CD4-positive, CD25-positive, alpha-beta regulatory T cell (primary cell): Measurements from ENCODE around the gene HLTF. TPM values are rescaled to one million over a fixed set of nuclear protein-coding genes. Genes with fewer than 3 reads are reported as not detected.
A peak's percentile ranks its signal among the peaks of the same experiment; 100 is the strongest.

Experiments
- ATAC-seq, 2 donors: fragments of 150-1000 bp; cut with Tn5 transposase; one replicate each; pipeline ENCODE4 v1.10.0; 2021; ENCODE audit warnings: low read depth in 2 of 2, moderate number of reproducible peaks in 2 of 2, moderate library complexity in 1 of 2
- DNase-seq, 3 donors: peaks; one replicate each; pipeline versions ENCODE4 v3.0.0 to v3.0.0-alpha.2; 2012 to 2022; ENCODE audit warnings: mixed read lengths in 1 of 3
- H3K27ac ChIP-seq: one replicate; pipeline ENCODE4 v1.7.0; 2013; ENCODE audit warnings: mild to moderate bottlenecking, low read length; ENCODE audit not compliant: insufficient read depth, poor library complexity, severe bottlenecking
- H3K27me3 ChIP-seq: one replicate; pipeline ENCODE4 v1.7.0; 2013; ENCODE audit warnings: low read length; ENCODE audit not compliant: control insufficient read depth, insufficient read depth
- H3K36me3 ChIP-seq: one replicate; pipeline ENCODE4 v1.7.0; 2013; ENCODE audit warnings: mild to moderate bottlenecking, low read length, moderate library complexity; ENCODE audit not compliant: control insufficient read depth, insufficient read depth
- H3K4me1 ChIP-seq: 2 replicates; pipeline ENCODE4 v1.7.0; 2013; ENCODE audit warnings: mild to moderate bottlenecking, low read length; ENCODE audit not compliant: insufficient read depth, control insufficient read depth, poor library complexity, severe bottlenecking
- H3K4me3 ChIP-seq: one replicate; pipeline ENCODE4 v1.7.0; 2013; ENCODE audit warnings: low read depth, mild to moderate bottlenecking, low read length, moderate library complexity
- H3K9me3 ChIP-seq, 2 experiments: 1 replicate in 1 of 2; 2 replicates in 1 of 2; pipeline ENCODE4 v1.7.0; 2013; ENCODE audit warnings: low read length in 2 of 2, mild to moderate bottlenecking in 1 of 2, moderate library complexity in 1 of 2; ENCODE audit not compliant: control insufficient read depth in 2 of 2
- H3K27ac Mint-ChIP-seq, 3 donors: one replicate each; pipeline ENCODE4 v1.8.0; 2020 to 2022; ENCODE audit warnings: mild to moderate bottlenecking in 3 of 3, mixed read lengths in 3 of 3, moderate library complexity in 2 of 3
- H3K27me3 Mint-ChIP-seq: one replicate; pipeline ENCODE4 v1.8.0; 2022; ENCODE audit warnings: mild to moderate bottlenecking, mixed read lengths
- H3K36me3 Mint-ChIP-seq: one replicate; pipeline ENCODE4 v1.8.0; 2020; ENCODE audit warnings: mixed read lengths
- H3K4me1 Mint-ChIP-seq, 4 donors: one replicate each; pipeline ENCODE4 v1.8.0; 2020 to 2022; ENCODE audit warnings: mixed read lengths in 4 of 4, mild to moderate bottlenecking in 1 of 4
- H3K4me3 Mint-ChIP-seq, 4 donors: one replicate each; pipeline ENCODE4 v1.8.0; 2020 to 2022; ENCODE audit warnings: mild to moderate bottlenecking in 4 of 4, mixed read lengths in 4 of 4, moderate library complexity in 3 of 4
- H3K9me3 Mint-ChIP-seq, 7 donors: one replicate each; pipeline ENCODE4 v1.8.0; 2020 to 2022; ENCODE audit warnings: mixed read lengths in 7 of 7, mild to moderate bottlenecking in 3 of 7, moderate library complexity in 2 of 7
- polyA plus RNA-seq, 4 donors: library from polyadenylated mRNA; unstranded; fragments of 300-500 nt; fragmentation: Illumina TruSeq; gene quantifications; one replicate each; pipeline ENCODE4 v1.2.3, GENCODE V29; 2021
- total RNA-seq: library from RNA; stranded (reverse); gene quantifications from one replicate; pipeline ENCODE4 v1.2.3, GENCODE V29; 2022

Gene HLTF
- total and polyA plus RNA-seq, 5 donors from 2014 or later, result 9.8 to 18.9 (median 17.2) TPM

DNA sequence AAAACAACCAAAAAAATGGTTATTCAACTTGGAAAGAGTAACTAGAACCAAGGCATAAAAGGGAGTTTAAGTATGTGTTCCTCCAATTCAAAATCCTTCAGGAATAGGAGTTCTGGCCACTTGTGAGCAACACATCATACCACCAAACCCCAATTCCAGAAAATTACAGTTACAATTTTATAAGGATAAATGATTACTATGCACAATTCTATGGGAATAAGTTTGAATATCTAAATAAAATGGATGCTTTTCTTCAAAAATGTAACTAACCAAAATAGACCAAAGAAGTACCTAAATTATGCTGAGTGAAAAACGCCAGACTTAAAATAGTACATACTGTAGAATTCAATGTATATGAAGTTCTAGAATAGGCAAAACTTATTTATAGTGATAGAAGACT, 4.6 kb downstream of the HLTF start:
- Mint-ChIP-seq H3K4me3 (no peak overlapping the region), H3K4me1 (peaks cover 6 to 38% (median 29%) of the 10 kb centered on the region in 4 donors), H3K9me3 (no peaks in the 10 kb centered on the region), H3K36me3 (peaks cover 10% of the 10 kb centered on the region), H3K27ac (no peak overlapping the region), H3K27me3 (no peaks in the 10 kb centered on the region)
- Histone ChIP-seq H3K27me3 (no peaks in the 10 kb centered on the region), H3K27ac (no peak overlapping the region), H3K36me3 (no peaks in the 10 kb centered on the region), H3K4me1 (peaks cover 5% of the 10 kb centered on the region), H3K4me3 (no peak overlapping the region), H3K9me3 (no peaks in the 10 kb centered on the region)
- DNase-seq, result no peak
- ATAC-seq, result no peak

DNA sequence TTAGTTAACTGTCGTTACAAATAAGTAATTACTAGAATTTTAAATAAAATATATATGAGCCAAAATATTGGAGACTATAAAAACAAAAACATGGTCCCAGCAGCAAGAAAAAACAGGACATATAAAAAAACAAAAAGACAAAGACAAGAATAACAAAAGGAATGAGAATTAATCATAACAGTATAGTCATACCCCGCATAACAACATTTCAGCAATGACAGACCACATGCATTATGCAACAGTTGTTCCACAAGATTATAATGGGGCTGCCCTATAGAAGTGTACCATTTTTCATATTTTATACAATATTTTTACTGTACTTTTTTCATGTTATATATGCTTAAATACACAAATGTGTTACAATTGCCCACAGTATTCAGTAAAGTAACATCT, 5.6 kb downstream of the HLTF start:
- no peak for ATAC-seq
- Histone ChIP-seq H3K4me1 (no peaks in the 10 kb centered on the region), H3K27me3 (no peaks in the 10 kb centered on the region), H3K36me3 (peaks cover 1% of the 10 kb centered on the region), H3K9me3 (no peaks in the 10 kb centered on the region), H3K4me3 (no peak overlapping the region), H3K27ac (no peak overlapping the region)
- Mint-ChIP-seq H3K36me3 (peaks cover 10% of the 10 kb centered on the region), H3K4me3 (no peak overlapping the region), H3K27ac (no peak overlapping the region), H3K9me3 (no peaks in the 10 kb centered on the region), H3K27me3 (no peaks in the 10 kb centered on the region), H3K4me1 (peaks cover 6 to 37% (median 25%) of the 10 kb centered on the region in 4 donors)
- no peak for DNase-seq

DNA sequence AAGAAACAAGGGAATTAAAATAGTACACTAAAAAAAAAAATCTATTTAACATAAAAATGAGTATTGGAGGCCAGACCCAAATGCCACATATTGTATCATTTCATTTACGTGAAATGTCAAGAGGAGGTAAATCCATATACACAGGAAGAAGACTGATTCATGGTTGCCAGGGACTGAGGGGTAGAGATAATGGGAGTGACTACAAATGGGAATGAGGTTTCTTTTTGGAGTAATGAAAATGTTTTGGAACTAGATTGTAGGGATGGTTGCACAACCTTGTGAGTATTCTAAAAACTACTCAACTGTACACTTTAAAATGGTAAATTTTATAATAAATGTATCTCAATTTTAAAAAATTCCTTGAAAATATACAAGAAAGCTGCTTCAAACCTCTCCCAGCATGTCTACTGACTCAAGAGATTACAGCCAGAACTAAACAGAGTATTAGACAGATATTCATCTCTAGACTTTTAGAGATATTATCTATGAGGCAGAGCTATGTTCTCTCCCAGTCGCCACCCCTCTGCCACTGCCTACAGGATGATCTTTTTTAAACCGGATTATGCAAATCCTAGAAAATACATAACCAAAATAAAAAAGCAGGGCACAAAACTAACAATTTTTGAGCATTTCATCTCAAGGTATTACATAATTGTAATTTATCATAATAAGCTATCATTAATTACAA, 6.2 kb downstream of the HLTF start:
- Mint-ChIP-seq H3K4me3 (peak overlapping the region in 1 of 4 donors; percentile 41), H3K4me1 (peaks cover 5 to 33% (median 22%) of the 10 kb centered on the region in 4 donors), H3K9me3 (no peaks in the 10 kb centered on the region), H3K36me3 (peaks cover 10% of the 10 kb centered on the region), H3K27me3 (no peaks in the 10 kb centered on the region), H3K27ac (no peak overlapping the region)
- H3K9me3 ChIP-seq, result no peaks in the 10 kb centered on the region
- no peak overlapping the region for H3K4me3 ChIP-seq
- H3K27ac ChIP-seq, result no peak overlapping the region
- DNase-seq (no peak), ATAC-seq (no peak)
- H3K4me1 ChIP-seq, result no peaks in the 10 kb centered on the region
- H3K27me3 ChIP-seq, result no peaks in the 10 kb centered on the region
- peaks cover 4% of the 10 kb centered on the region for H3K36me3 ChIP-seq

DNA sequence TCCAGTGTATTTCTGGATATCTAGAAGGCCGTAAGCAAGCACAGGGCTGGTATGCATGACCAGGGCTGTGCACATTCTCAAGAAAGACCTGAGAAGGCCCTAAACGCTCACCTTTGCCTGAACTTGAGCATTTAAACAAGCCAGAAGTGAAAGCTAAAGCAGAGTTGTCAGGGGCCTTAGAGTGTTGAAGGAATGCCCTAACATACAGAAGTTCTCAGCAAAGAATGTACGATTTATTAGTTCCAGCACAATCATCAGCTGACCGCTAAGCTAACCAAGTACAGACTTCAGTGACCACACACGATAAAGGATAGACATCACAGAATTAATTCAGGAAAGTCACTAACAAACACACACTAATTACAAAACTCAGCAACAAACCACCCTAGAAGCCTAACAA, 8.7 kb downstream of the HLTF start:
- H3K9me3 Mint-ChIP-seq, result no peaks in the 10 kb centered on the region
- no peak overlapping the region for H3K4me3 Mint-ChIP-seq

DNA sequence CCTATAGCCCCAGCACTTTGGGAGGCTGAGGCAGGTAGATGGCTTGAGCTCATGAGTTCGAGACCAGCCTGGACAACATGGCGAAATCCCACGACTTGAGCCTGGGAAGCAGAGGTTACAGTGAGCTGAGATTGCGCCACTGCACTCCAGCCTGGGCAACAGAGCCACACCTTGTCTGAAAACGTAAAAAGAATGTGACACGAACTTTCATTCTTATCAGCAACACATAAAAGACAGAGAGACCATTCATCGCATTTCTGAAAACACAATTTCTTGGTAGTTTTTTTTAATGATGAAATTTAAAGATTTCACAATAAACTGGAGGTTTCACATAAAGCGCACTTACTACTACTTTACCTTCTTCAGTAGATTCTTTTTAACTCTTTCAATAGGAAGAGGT, 18.4 kb downstream of the HLTF start:
- no peak for DNase-seq
- H3K4me3 ChIP-seq, result no peak overlapping the region

More for the DNA sequence above, 8.7 kb downstream of the HLTF start:
- H3K27ac Mint-ChIP-seq, result no peak overlapping the region
- peaks cover 0 to 20% (median 11%) of the 10 kb centered on the region in 4 donors for H3K4me1 Mint-ChIP-seq
- Histone ChIP-seq H3K27ac (no peak overlapping the region), H3K9me3 (no peaks in the 10 kb centered on the region), H3K36me3 (peaks cover 7% of the 10 kb centered on the region), H3K27me3 (no peaks in the 10 kb centered on the region), H3K4me1 (no peaks in the 10 kb centered on the region), H3K4me3 (no peak overlapping the region)
- no peaks in the 10 kb centered on the region for H3K27me3 Mint-ChIP-seq
- ATAC-seq (no peak), DNase-seq (peak in 1 of 3 donors; percentile 4)
- H3K36me3 Mint-ChIP-seq, result peaks cover 15% of the 10 kb centered on the region

DNA sequence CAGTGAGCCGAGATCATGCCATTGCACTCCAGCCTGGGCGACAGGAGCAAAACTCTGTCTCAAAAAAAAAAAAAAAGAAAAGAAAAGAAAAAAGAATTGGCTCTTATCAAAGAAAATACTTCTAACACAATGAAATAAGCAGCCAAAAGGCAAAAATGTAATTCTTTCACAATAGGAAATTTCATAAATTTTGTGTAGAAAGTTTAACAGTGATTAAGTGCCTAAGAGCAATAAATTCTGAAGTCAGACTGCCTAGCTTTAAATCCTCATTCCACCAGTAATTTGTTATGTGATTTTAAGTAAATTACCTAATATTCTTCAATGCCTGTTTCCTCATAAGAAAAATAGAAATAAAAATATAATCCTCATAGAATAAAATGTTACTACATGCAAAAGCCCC, 24.6 kb downstream of the HLTF start:
- H3K36me3 ChIP-seq, result peaks cover 36% of the 10 kb centered on the region
- no peak overlapping the region for H3K4me3 Mint-ChIP-seq
- no peak overlapping the region for H3K27ac ChIP-seq
- H3K4me1 Mint-ChIP-seq, result peaks cover 0 to 2% (median 0%) of the 10 kb centered on the region in 4 donors
- no peak for DNase-seq
- H3K4me1 ChIP-seq, result no peaks in the 10 kb centered on the region
- peaks cover 37% of the 10 kb centered on the region for H3K36me3 Mint-ChIP-seq
- no peaks in the 10 kb centered on the region for H3K9me3 ChIP-seq
- ATAC-seq, result no peak
- no peak overlapping the region for H3K27ac Mint-ChIP-seq
- peaks cover 0 to 2% (median 0%) of the 10 kb centered on the region in 7 donors for H3K9me3 Mint-ChIP-seq
- H3K27me3 ChIP-seq, result no peaks in the 10 kb centered on the region
- H3K4me3 ChIP-seq, result no peak overlapping the region
- H3K27me3 Mint-ChIP-seq, result no peaks in the 10 kb centered on the region

More for the DNA sequence above, 18.4 kb downstream of the HLTF start:
- Histone ChIP-seq H3K27me3 (no peaks in the 10 kb centered on the region), H3K27ac (no peak overlapping the region), H3K9me3 (no peaks in the 10 kb centered on the region), H3K4me1 (no peaks in the 10 kb centered on the region), H3K36me3 (peaks cover 15% of the 10 kb centered on the region)
- Mint-ChIP-seq H3K36me3 (peaks cover 17% of the 10 kb centered on the region), H3K27ac (no peak overlapping the region), H3K4me3 (no peak overlapping the region), H3K9me3 (no peaks in the 10 kb centered on the region), H3K27me3 (no peaks in the 10 kb centered on the region), H3K4me1 (no peaks in the 10 kb centered on the region)
- no peak for ATAC-seq

DNA sequence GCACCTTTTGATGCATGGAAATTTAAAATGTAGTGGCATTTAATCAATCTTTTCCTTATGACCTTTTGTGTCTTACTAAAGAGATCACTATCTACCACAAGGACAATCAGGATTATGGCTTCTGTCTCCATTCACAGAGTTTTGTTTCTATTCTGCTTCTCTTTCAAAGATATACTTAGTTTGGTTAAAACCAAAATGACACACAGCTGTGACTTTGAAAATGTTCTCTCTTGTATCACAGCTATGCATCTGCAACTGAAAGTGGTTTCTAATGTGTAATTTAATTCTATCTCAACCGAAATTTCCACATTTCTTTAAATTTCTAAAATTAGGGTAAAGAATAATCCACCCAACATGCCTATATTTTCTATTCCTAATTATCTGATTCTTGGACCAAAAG, 27.7 kb downstream of the HLTF start:
- peaks cover 0 to 2% (median 0%) of the 10 kb centered on the region in 7 donors for H3K9me3 Mint-ChIP-seq
- H3K9me3 ChIP-seq, result no peaks in the 10 kb centered on the region
- no peak overlapping the region for H3K4me3 Mint-ChIP-seq
- no peak overlapping the region for H3K27ac ChIP-seq
- H3K36me3 Mint-ChIP-seq, result peaks cover 50% of the 10 kb centered on the region
- H3K36me3 ChIP-seq, result peaks cover 50% of the 10 kb centered on the region
- H3K4me1 Mint-ChIP-seq, result peaks cover 0 to 2% (median 0%) of the 10 kb centered on the region in 4 donors
- ATAC-seq (no peak), DNase-seq (no peak)
- no peaks in the 10 kb centered on the region for H3K27me3 Mint-ChIP-seq
- H3K27ac Mint-ChIP-seq, result peak overlapping the region in 1 of 3 donors; percentile 29
- no peak overlapping the region for H3K4me3 ChIP-seq
- no peaks in the 10 kb centered on the region for H3K27me3 ChIP-seq
- no peaks in the 10 kb centered on the region for H3K4me1 ChIP-seq

DNA sequence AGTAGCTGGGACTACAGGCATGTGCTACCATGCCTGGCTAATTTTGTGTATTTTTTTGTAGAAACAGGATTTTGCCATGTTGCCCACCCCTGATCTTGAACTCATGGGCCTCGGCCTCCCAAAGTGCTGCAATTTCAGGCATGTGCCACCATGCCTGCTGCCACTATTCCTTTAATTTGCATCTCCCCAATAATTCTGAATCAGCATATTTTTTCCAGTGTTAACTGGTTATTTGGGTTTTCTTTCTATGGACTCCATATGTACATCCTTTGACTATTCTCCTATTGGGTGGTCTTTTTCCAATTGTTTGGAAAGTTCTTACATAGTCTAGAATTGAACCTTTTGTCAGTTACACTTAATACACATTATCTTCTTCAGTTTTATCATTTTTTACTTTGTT, 28.1 kb downstream of the HLTF start:
- Mint-ChIP-seq H3K36me3 (peaks cover 54% of the 10 kb centered on the region), H3K4me1 (peaks cover 0 to 2% (median 0%) of the 10 kb centered on the region in 4 donors), H3K27ac (peak overlapping the region in 1 of 3 donors; percentile 29), H3K9me3 (peaks cover 0 to 4% (median 0%) of the 10 kb centered on the region in 7 donors), H3K4me3 (no peak overlapping the region), H3K27me3 (no peaks in the 10 kb centered on the region)
- Histone ChIP-seq H3K9me3 (no peaks in the 10 kb centered on the region), H3K4me3 (no peak overlapping the region), H3K36me3 (peaks cover 50% of the 10 kb centered on the region), H3K27me3 (no peaks in the 10 kb centered on the region), H3K4me1 (no peaks in the 10 kb centered on the region), H3K27ac (no peak overlapping the region)
- ATAC-seq, result no peak
- no peak for DNase-seq
